Measurements from ENCODE around the gene HOXA9.
A peak's percentile ranks its signal among the peaks of the same experiment; 100 is the strongest.

The HOXA9 gene

GRCh38 chr7:27176524-27176845 is 11.1 kb upstream of the HOXA9 start:
- Mint-ChIP-seq H3K9me3 (no peaks in the 10 kb centered on the region), H3K27ac (no peak overlapping the region), H3K27me3 (peaks cover 95% of the 10 kb centered on the region), H3K4me3 (no peak overlapping the region), H3K4me1 (peaks cover 31% of the 10 kb centered on the region)
- DNase-seq (no peak), ATAC-seq (no peak)

- Mint-ChIP-seq H3K27me3 (peaks cover 95% of the 10 kb centered on the region), H3K27ac (no peak overlapping the region), H3K9me3 (no peaks in the 10 kb centered on the region), H3K4me3 (no peak overlapping the region), H3K4me1 (peaks cover 35% of the 10 kb centered on the region)
- ATAC-seq, result no peak
- DNase-seq, result no peak
Measured at GRCh38 chr7:27175626-27176523, 10.5 kb upstream of the HOXA9 start.

GRCh38 chr7:27174874-27175625 is 9.7 kb upstream of the HOXA9 start:
- Mint-ChIP-seq H3K4me1 (peaks cover 35% of the 10 kb centered on the region), H3K27me3 (peaks cover 95% of the 10 kb centered on the region), H3K27ac (no peak overlapping the region), H3K9me3 (no peaks in the 10 kb centered on the region), H3K4me3 (peak overlapping the region in 1 of 2 donors; percentile 40)
- ATAC-seq, result no peak
- no peak for DNase-seq

- H3K9me3 Mint-ChIP-seq, result no peaks in the 10 kb centered on the region
- H3K27ac Mint-ChIP-seq, result peak within 1 kb of the TSS in 1 of 2 donors; percentile 80
- ATAC-seq (no peak), DNase-seq (no peak)
- H3K4me1 Mint-ChIP-seq, result peaks cover 34% of the 10 kb centered on the region
- H3K4me3 Mint-ChIP-seq, result peak within 1 kb of the TSS; percentile 62 to 76
- H3K27me3 Mint-ChIP-seq, result peaks cover 95% of the 10 kb centered on the region
Measured at GRCh38 chr7:27173956-27174873, 8.9 kb upstream of the HOXA9 start, which contains the start of gene HOXA10. TSS of gene HOXA10 (minus strand) at chr7:27174320. CDS start at chr7:27174306, 14 bp downstream.

- Mint-ChIP-seq H3K4me1 (peaks cover 41% of the 10 kb centered on the region), H3K4me3 (peak overlapping the region; percentile 62 to 76), H3K9me3 (no peaks in the 10 kb centered on the region), H3K27me3 (peaks cover 95% of the 10 kb centered on the region), H3K27ac (no peak overlapping the region)
- ATAC-seq (peak; percentile 77), DNase-seq (peak in 1 of 2 donors; percentile 20)
Measured at GRCh38 chr7:27173511-27173955, 8.2 kb upstream of the HOXA9 start.

- Mint-ChIP-seq H3K27me3 (peaks cover 95% of the 10 kb centered on the region), H3K27ac (no peak overlapping the region), H3K4me3 (peak overlapping the region; percentile 62 to 76), H3K9me3 (no peaks in the 10 kb centered on the region), H3K4me1 (peaks cover 44% of the 10 kb centered on the region)
- DNase-seq (no peak), ATAC-seq (peak; percentile 39)
Measured at GRCh38 chr7:27172823-27173510, 7.6 kb upstream of the HOXA9 start.

- peak overlapping the region; percentile 61 to 74 for H3K4me3 Mint-ChIP-seq
- H3K4me1 Mint-ChIP-seq, result peaks cover 47% of the 10 kb centered on the region
- peaks cover 95% of the 10 kb centered on the region for H3K27me3 Mint-ChIP-seq
- no peaks in the 10 kb centered on the region for H3K9me3 Mint-ChIP-seq
- H3K27ac Mint-ChIP-seq, result peak overlapping the region in 1 of 2 donors; percentile 87
- DNase-seq, result peak in 1 of 2 donors; percentile 12
- no peak for ATAC-seq
Measured at GRCh38 chr7:27172315-27172774, 7.0 kb upstream of the HOXA9 start.

- H3K4me3 Mint-ChIP-seq, result peak overlapping the region; percentile 61 to 74
- H3K9me3 Mint-ChIP-seq, result no peaks in the 10 kb centered on the region
- peaks cover 53% of the 10 kb centered on the region for H3K4me1 Mint-ChIP-seq
- H3K27ac Mint-ChIP-seq, result no peak overlapping the region
- DNase-seq (peak in 1 of 2 donors; percentile 13), ATAC-seq (no peak)
- peaks cover 95% of the 10 kb centered on the region for H3K27me3 Mint-ChIP-seq
Measured at GRCh38 chr7:27171637-27172314, 6.4 kb upstream of the HOXA9 start.

GRCh38 chr7:27171325-27171636 is 5.9 kb upstream of the HOXA9 start:
- Mint-ChIP-seq H3K4me1 (peaks cover 58% of the 10 kb centered on the region), H3K9me3 (no peaks in the 10 kb centered on the region), H3K27me3 (peaks cover 95% of the 10 kb centered on the region), H3K4me3 (peak overlapping the region; percentile 15 to 74), H3K27ac (no peak overlapping the region)
- DNase-seq (peak in 1 of 2 donors; percentile 8), ATAC-seq (no peak)

- ATAC-seq (no peak), DNase-seq (no peak)
- H3K27me3 Mint-ChIP-seq, result peaks cover 95% of the 10 kb centered on the region
- no peak overlapping the region for H3K27ac Mint-ChIP-seq
- peaks cover 64% of the 10 kb centered on the region for H3K4me1 Mint-ChIP-seq
- H3K9me3 Mint-ChIP-seq, result no peaks in the 10 kb centered on the region
- peak overlapping the region in 1 of 2 donors; percentile 19 for H3K4me3 Mint-ChIP-seq
Measured at GRCh38 chr7:27170426-27171324, 5.3 kb upstream of the HOXA9 start.

GRCh38 chr7:27169658-27170425 is 4.5 kb upstream of the HOXA9 start:
- Mint-ChIP-seq H3K27ac (peak overlapping the region in 1 of 2 donors; percentile 86), H3K27me3 (peaks cover 95% of the 10 kb centered on the region), H3K4me3 (peak overlapping the region; percentile 52 to 67), H3K9me3 (no peaks in the 10 kb centered on the region), H3K4me1 (peaks cover 64% of the 10 kb centered on the region)
- DNase-seq, result no peak
- ATAC-seq, result no peak

GRCh38 chr7:27168265-27168947 is 3.1 kb upstream of the HOXA9 start:
- Mint-ChIP-seq H3K4me3 (peak overlapping the region; percentile 0 to 6), H3K27ac (peak overlapping the region in 1 of 2 donors; percentile 54), H3K27me3 (peaks cover 100% of the 10 kb centered on the region), H3K4me1 (peaks cover 73% of the 10 kb centered on the region), H3K9me3 (no peaks in the 10 kb centered on the region)
- ATAC-seq (peak; percentile 50), DNase-seq (peak in 1 of 2 donors; percentile 54)
